NCI-H2171 treated with DMSO at 0.1 percent for 48 hours (cell line): ENCODE measurements around the gene CAMTA1.

Experiments used
- DNase-seq: peaks from one replicate; lab custom pipeline; 2025; lab: John Stamatoyannopoulos, UW

Gene CAMTA1

DNA sequence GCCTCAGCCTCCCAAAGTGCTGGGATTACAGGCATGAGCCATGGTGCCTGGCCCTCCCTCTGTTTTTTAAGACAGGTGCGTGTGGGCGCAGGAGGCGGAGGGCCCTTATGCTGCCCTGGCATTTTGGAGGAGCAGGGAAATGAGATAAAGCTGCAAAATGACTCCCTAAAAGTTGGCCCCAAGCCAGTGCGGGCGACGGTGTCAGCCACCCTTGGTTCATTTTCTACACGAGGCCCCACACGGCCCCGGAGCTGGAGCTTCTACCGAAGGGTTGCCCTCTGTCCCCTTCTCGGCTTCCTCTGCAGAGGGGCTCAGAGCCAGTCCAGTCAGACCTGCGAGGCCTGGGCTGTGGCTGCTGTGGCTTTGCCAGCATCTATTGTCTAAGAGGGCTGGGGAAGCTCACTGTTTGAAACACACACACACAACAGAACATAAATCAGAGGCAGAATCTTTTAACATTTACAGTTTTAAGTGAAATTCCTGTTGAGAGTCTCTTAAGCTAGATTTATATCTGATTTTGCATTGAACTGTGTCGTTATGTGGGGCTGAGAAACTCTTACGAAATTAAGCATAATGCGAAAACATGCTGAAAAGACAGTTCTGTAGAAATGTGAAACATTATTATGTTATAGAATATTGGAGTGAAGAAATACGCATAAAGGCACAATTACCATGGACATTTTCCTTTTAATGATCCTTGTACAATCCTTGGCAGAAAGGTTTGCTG lies 255.9 kb downstream of the CAMTA1 start:
- DNase-seq = no peak

DNA sequence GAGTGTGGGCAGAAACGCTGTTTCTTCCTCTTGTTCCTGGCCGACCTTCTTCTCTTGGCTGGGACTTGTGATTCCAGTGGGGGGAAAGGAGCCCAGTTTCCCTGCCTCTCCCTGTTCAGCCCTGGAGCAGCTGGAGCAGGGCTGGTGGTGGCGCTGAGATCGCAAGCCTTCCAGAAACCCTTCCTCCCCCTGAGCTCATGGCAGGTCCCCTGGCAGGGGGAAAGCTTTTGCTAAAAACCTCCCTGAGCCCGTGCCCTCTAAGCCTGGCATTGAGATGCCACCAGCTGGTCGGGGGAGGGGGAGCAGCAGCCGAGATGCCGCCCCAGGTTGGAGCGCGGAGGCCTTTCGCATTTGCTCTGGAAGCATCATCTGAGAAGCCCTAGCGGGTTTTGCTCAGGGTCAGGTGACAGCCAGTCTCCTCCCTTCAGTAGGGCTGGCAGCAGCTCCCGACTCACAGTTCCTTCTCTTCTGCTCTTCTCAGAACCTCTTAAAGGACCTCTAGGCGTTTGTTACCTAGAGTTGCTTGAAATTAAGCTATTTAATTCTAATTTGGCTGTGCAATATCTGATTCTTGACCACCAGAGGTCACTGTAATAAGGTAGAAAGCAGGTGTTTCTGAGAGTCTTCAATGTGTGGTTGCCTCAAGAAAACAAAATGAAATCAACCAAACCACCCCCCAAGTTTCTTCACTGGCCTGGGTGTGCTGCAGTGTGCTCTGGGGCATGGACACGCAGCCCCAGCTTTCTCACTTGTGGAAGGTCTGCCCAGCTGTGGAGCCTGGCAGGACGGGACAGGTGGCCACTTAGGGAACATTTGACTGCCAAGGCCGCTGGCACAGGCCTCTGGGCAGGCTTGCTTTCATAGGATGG lies 257.3 kb downstream of the CAMTA1 start:
- peak; percentile 70 for DNase-seq

GRCh38 chr1:7043191-7043549 lies 257.9 kb downstream of the CAMTA1 start:
- DNase-seq = no peak

GRCh38 chr1:7043719-7044535 lies 258.7 kb downstream of the CAMTA1 start:
- peak; percentile 20 for DNase-seq

GRCh38 chr1:7045897-7046296 lies 260.6 kb downstream of the CAMTA1 start:
- no peak for DNase-seq

DNA sequence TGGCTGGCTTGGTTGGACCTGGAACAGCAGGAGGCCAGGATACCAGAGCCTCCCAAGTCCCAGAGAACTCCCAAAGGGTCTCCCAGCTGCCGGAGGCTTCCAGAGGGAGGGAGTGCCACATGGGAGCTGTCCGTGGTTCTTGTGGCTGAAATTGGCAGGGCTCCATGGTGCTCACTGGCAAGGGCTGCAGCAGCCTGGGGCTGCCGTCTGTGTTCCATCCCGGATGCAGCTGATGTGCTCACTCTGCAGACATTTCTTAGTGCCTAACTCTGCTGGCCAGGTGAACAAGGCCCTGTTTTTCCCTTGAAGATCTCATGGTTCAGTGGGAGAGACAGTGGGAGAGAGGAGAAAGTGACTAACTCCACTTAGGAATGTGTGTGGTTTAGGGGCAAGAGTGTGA lies 261.1 kb downstream of the CAMTA1 start:
- DNase-seq = peak; percentile 68

- DNase-seq = no peak
These were observed 261.6 kb downstream of the CAMTA1 start for GRCh38 chr1:7046891-7047290.

- no peak for DNase-seq
These were observed 262.6 kb downstream of the CAMTA1 start for GRCh38 chr1:7047866-7048265.

DNA sequence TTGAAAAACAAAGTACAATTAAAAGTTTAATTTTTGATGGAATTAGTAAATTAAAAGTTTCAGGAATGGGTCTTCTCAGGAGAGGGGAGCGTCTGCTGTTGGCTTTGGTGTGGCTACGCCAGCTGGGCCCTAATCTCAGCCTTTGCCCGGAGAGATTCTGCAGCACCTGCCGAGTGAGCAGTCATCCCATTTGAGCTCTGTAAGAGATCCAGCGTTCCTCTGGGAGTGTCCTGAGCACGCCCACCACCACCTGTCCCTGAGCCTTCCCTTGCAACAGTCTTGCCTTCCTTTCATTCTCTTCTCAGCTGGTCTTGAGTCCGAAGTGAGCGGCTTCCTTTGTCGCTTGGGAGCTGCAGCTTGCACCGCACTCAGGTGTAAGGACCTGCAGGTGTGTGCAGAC lies 263.1 kb downstream of the CAMTA1 start:
- DNase-seq = peak; percentile 90

GRCh38 chr1:7049913-7050625 lies 264.8 kb downstream of the CAMTA1 start:
- DNase-seq = no peak

DNA sequence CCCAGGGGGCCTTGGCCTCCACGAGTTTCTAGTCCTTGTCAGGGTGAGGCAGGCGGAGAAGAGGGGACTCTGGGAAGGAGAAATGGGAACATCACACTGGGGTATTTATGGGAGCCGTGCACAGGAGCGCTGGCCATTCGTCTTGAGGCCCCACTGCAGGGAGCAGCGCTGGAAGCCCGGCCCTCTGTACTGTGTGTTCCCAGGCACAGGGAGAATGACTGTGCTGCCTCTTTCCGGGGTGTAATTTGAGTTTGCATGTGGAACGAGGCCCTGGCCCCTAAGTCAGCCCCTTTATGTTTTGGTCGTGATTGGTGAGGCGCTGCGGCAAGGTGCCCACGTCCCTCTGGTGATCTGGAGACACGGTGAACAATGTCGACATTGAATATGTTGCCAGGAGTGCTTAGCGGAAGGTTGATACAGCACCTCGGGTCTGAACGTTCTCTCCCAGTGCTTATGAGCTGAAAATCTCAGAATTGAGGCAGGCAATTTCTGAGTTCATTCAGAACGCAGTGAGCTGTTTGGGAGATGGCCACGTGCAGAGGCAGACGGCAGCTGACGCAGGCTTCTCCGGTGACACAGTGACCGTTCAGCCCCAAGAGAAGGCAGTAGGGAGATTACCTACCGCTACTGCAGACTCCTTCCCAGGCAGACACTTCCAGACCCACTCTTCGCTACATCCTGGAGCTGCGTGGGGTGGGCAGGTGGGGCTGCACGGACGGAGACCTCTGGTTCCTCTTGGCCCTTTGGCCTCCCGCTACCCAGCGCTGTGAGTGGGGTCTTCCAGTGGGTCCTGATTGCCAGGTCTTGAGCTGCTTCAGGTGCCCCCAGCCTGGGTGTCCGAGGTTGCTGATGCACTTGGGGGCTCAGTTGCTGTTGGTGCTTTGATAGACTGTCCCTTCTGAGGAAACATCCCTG lies 265.8 kb downstream of the CAMTA1 start:
- DNase-seq = no peak

GRCh38 chr1:7052701-7053100 lies 267.4 kb downstream of the CAMTA1 start:
- no peak for DNase-seq

DNA sequence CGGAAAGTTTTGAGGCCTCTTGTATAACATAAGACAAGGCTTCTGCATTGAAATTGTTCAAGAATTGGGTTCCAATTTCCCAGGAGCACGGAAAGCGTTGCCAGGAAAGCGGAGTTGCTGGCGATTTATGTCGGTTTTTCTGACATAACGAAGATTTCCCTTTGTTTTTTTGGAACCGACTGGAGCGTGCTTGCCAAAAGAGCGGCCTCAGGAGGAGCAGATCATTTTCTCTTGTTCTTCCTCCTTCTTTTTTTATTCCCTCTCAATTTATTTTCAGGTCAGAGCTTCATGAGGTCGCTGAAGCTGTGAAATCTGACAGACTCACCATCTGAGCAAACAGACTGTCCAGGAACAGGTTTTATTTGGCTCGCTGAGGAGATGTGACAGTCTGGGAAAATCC lies 275.5 kb downstream of the CAMTA1 start:
- peak; percentile 39 for DNase-seq

- no peak for DNase-seq
These were observed 277.2 kb downstream of the CAMTA1 start for GRCh38 chr1:7062346-7063061.

DNA sequence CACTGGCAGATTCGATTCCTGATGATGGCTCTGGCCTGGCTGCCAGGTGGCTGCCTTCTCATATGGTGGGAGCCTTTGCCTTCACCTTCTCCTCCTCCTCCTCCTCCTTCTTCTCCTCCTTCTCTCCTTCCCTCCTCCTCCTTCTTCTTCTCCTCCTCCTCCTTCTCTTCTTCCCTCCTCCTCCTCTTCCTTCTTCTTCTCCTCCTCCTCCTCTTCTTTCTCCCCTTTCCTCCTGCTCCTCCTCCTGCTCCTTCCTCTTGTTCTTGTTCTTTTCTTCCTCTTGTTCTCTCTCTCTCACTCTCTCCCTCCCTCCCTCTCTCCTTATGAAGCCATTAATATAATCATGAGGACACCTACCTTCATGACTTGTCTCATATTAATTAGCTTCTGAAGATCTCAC lies 278.7 kb downstream of the CAMTA1 start:
- DNase-seq = no peak

- no peak for DNase-seq
These were observed 283.3 kb downstream of the CAMTA1 start for GRCh38 chr1:7068552-7068951.

DNA sequence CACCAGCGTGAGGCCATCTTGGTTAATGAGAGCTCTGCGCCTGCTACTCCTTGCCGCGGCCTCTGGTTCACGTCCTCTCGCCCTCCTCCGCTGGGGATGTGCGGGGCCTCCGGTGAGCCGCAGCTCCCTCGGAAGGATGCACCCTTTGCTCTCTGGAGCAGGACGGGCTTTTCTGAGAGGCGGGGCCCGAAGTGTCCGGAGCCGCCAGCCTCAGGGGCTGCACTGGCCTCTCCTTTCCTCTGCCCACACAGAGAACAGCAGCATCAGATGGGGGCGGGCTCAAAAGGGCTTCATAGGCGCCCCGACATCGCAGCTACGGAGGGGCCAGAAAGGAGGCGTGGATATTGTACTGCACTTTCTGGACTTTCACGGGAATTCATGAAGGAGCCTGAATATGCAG lies 284.7 kb downstream of the CAMTA1 start:
- DNase-seq = no peak

GRCh38 chr1:7070389-7071029 lies 285.3 kb downstream of the CAMTA1 start:
- peak; percentile 7 for DNase-seq

- no peak for DNase-seq
These were observed 290.9 kb downstream of the CAMTA1 start for GRCh38 chr1:7076117-7076516.

DNA sequence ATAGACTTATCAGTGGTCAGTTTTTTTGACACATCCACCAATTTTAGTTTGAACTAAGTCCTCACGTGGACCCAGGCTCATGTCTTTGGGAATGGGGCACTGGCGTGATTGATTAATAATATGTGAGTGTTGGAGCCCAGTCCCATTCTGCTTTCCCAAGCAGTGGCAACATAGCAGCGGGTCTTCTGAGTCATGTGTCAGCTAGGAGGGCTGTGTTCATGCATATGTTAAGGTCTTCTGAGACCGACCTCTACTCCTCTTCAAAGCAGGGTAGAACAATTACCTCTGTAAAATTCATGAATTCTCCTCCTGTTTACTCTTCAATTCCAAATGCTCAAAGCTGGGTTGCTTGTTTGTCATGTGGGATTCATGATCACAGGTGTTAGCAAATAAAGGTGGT lies 291.3 kb downstream of the CAMTA1 start:
- DNase-seq = no peak
